ENCODE data around the gene ACSL1.
"Not testable (repeated sequence)": the region's sequence is repeated elsewhere in the genome, so short reads cannot be mapped to it uniquely, and the experiment has no call there.

ACSL1 gene

GRCh38 chr4:184825896-184826690 lies at the start of gene ACSL1:
TSS of gene ACSL1 (minus strand) at chr4:184825968. CDS start at chr4:184803514, 22,454 bp downstream.
- peak; percentile 47 to 88 (median 87) for DNase-seq

- DNase-seq = no peak
These were observed 47.3 kb upstream of the ACSL1 start for GRCh38 chr4:184873054-184873453.

- no peak for DNase-seq
These were observed 45.0 kb upstream of the ACSL1 start for GRCh38 chr4:184870718-184871117.

- no peak for DNase-seq
These were observed 42.9 kb upstream of the ACSL1 start for GRCh38 chr4:184868623-184869022.

GRCh38 chr4:184863916-184864315 lies 38.1 kb upstream of the ACSL1 start:
- DNase-seq = no peak

- DNase-seq = no peak
These were observed 35.3 kb upstream of the ACSL1 start for GRCh38 chr4:184861047-184861446.

- no peak for DNase-seq
These were observed 34.4 kb upstream of the ACSL1 start for GRCh38 chr4:184860018-184860779.

- DNase-seq = no peak
These were observed 31.8 kb upstream of the ACSL1 start for GRCh38 chr4:184857441-184858121.

GRCh38 chr4:184856277-184856609 lies 30.5 kb upstream of the ACSL1 start:
- no peak for DNase-seq

- DNase-seq = no peak
These were observed 28.9 kb upstream of the ACSL1 start for GRCh38 chr4:184854673-184855072.

- no peak for DNase-seq
These were observed 27.7 kb upstream of the ACSL1 start for GRCh38 chr4:184853436-184853835.

- no peak for DNase-seq
These were observed 26.1 kb upstream of the ACSL1 start for GRCh38 chr4:184851886-184852285.

GRCh38 chr4:184851200-184851541 lies 25.4 kb upstream of the ACSL1 start:
- no peak for DNase-seq

- DNase-seq = no peak
These were observed 24.8 kb upstream of the ACSL1 start for GRCh38 chr4:184850431-184851199.

GRCh38 chr4:184850018-184850417 lies 24.2 kb upstream of the ACSL1 start:
- no peak for DNase-seq

GRCh38 chr4:184849185-184849584 lies 23.4 kb upstream of the ACSL1 start:
- DNase-seq = no peak

GRCh38 chr4:184848510-184848909 lies 22.7 kb upstream of the ACSL1 start:
- no peak for DNase-seq

GRCh38 chr4:184846531-184846930 lies 20.8 kb upstream of the ACSL1 start:
- no peak for DNase-seq

- DNase-seq = no peak
These were observed 19.7 kb upstream of the ACSL1 start for GRCh38 chr4:184845367-184846021.

GRCh38 chr4:184844742-184845141 lies 19.0 kb upstream of the ACSL1 start:
- DNase-seq = no peak

GRCh38 chr4:184843984-184844554 lies 18.3 kb upstream of the ACSL1 start:
- DNase-seq = no peak

GRCh38 chr4:184839075-184839399 lies 13.3 kb upstream of the ACSL1 start:
- not testable (repeated sequence) for DNase-seq
